Pancreas (tissue), 10 donors: ENCODE measurements around the gene CORO6. TPM values are rescaled to one million over a fixed set of nuclear protein-coding genes. Genes with fewer than 3 reads are reported as not detected.

ENCODE experiments used
- ATAC-seq, 4 donors: fragments of 200-7000 bp; cut with Tn5 transposase; one replicate each; pipeline versions ENCODE4 v1.8.0 to v1.9.1; 2020; ENCODE audit warnings: mild to moderate bottlenecking in 4 of 4, moderate library complexity in 4 of 4
- DNase-seq, 6 donors: peaks; one replicate each; pipeline ENCODE4 v3.0.0-alpha.2; 2020
- FAIRE-seq: peaks from 2 replicates; lab custom pipeline; 2012; peaks lifted over from hg19 to GRCh38; lab: Jason Lieb, UNC
- H3K27ac ChIP-seq, 4 donors: fragments of 200-600 bp; sonication (generic); 1 replicate in 3 of 4; 2 replicates in 1 of 4; pipeline versions ENCODE4 v1.5.0 to v1.8.0; 2020
- H3K27me3 ChIP-seq, 4 donors: fragments of 200-600 bp; one replicate each; pipeline ENCODE4 v1.8.0; 2021
- H3K36me3 ChIP-seq, 3 donors: fragments of 200-600 bp; sonication (generic) in 1 of 3; one replicate each; pipeline versions ENCODE4 v1.5.0 to v1.8.0; 2020 to 2021
- H3K4me1 ChIP-seq, 3 donors: fragments of 200-600 bp; one replicate each; pipeline ENCODE4 v1.8.0; 2021
- H3K4me3 ChIP-seq, 4 donors: fragments of 200-600 bp; sonication (generic) in 2 of 4; one replicate each; pipeline versions ENCODE4 v1.5.0 to v1.8.0; 2020 to 2021
- H3K9me3 ChIP-seq, 4 donors: fragments of 200-600 bp; one replicate each; pipeline ENCODE4 v1.8.0; 2021
- CTCF ChIP-seq, 4 donors: fragments of 200-600 bp; sonication (generic) in 3 of 4; IDR thresholded peaks; one replicate each; pipeline versions ENCODE4 v1.5.0 to v1.8.0; 2021; ENCODE audit warnings: antibody characterized with exemption in 4 of 4
- WGBS, 2 donors: extraction: QIAGEN DNeasy Blood & Tissue Kit; methylation state at CpG; one replicate each; pipeline ENCODE4 v1.1.7; 2013; 5-methylcytosine and 5-hydroxymethylcytosine counted together
- intact Hi-C, 3 donors: fragments of 100-400 bp; cut with DNase I; formaldehyde crosslinking; loops; one replicate each; pipeline versions ENCODE4 v1.11.1 to v1.14.2; 2022
- polyA plus RNA-seq, 2 donors: library from polyadenylated mRNA; stranded (reverse); fragments of 200-250 nt; gene quantifications; one replicate each; pipeline ENCODE4 v1.2.3, GENCODE V29; 2013
- total RNA-seq, 6 donors: library from RNA; stranded (reverse); fragmentation: NEBNext Ultra II Directional in 4 of 6; extraction: Animal tissue kit (Norgen Biotek cat#: 25700) in 4 of 6; gene quantifications; one replicate each; pipeline versions ENCODE4 v1.2.1 to v1.2.4, GENCODE V29; 2021 to 2023
- donor health status: healthy with polysubstance abuse.
- donor health status: DM: no; HTN: no; CAD: no; lungs with moderate emphysema.
- donor health status: DM: no; HTN: no; CAD: no.
- donor health status: control.
- donor health status: control.
- donor health status: Bipolar disorder and iron deficiency.
- donor health status: DM: yes; HTN: yes; CAD: no.
- donor health status: DM: no; HTN: no; CAD: no.
- donor health status: DM: no; HTN: no; CAD: no.
- donor health status: DM: yes; HTN: yes; CAD: no.

CORO6 gene
- 1 to 10 TPM in 1 of 6 donors, under 1 TPM in 5; 0.20 to 1.9 (median 0.53) TPM for total RNA-seq
- 1 to 10 TPM; 3.7 to 4.4 TPM for polyA plus RNA-seq

- WGBS, 2 donors = 8 to 9% methylated on average over 68 to 77 of the region's 77 CpGs
- DNase-seq = peak in 5 of 6 donors; percentile 19 to 80 (median 56)
- H3K4me3 ChIP-seq = peak within 1 kb of the TSS; percentile 20 to 63 (median 44)
These were observed at the start of gene CORO6 for GRCh38 chr17:29622337-29623282. Gene CORO6 (minus strand): TSS chr17:29622912. CDS start chr17:29621421, 1,491 bp downstream.

GRCh38 chr17:29671661-29672060 is 48.9 kb upstream of the CORO6 start:
- FAIRE-seq (no peak), DNase-seq (no peak)
- H3K36me3 ChIP-seq = peaks cover 0 to 10% (median 0%) of the 10 kb centered on the region in 3 donors

More at GRCh38 chr17:29622337-29623282, at the start of gene CORO6:
- Histone ChIP-seq H3K9me3 (no peaks in the 10 kb centered on the region), H3K27me3 (no peaks in the 10 kb centered on the region), H3K27ac (no peak within 1 kb of the TSS), H3K36me3 (no peaks in the 10 kb centered on the region), H3K4me1 (peaks cover 0 to 14% (median 3%) of the 10 kb centered on the region in 3 donors)
- FAIRE-seq (no peak), ATAC-seq (peak; percentile 27 to 76 (median 70))
- TF ChIP-seq CTCF (IDR thresholded peaks at IDR 0.05) = no peak
- intact Hi-C loops = no loop called here

DNA sequence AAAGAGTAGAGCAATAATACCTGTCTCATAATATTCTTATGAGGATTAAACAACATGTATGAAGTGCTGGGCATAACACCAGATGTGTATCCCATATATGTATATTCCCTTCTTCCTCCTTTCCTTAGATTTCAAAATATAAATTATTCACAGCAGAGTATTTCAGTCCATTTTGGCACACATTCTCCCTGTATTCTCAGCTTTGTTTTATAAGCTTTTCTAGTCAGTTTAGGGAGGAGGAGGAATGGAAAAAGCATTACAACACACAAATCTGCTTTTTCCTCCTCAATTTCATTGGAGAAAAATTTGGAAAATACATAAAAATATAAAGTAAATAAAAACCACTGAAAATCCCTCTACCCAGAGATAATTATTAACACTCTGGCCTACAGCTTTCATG is 46.6 kb upstream of the CORO6 start:
- FAIRE-seq (no peak), ATAC-seq (no peak), DNase-seq (no peak)
- no peaks in the 10 kb centered on the region for H3K9me3 ChIP-seq
- no peaks in the 10 kb centered on the region for H3K4me1 ChIP-seq
- peaks cover 0 to 19% (median 0%) of the 10 kb centered on the region in 3 donors for H3K36me3 ChIP-seq
- no peak overlapping the region for H3K27ac ChIP-seq
- no peaks in the 10 kb centered on the region for H3K27me3 ChIP-seq
- TF ChIP-seq CTCF (IDR thresholded peaks at IDR 0.05) = no peak
- no peak overlapping the region for H3K4me3 ChIP-seq
- intact Hi-C loops = no loop called here

More at GRCh38 chr17:29671661-29672060, 48.9 kb upstream of the CORO6 start:
- intact Hi-C loops = no loop called here
- no peak for TF ChIP-seq CTCF (IDR thresholded peaks at IDR 0.05)
- Histone ChIP-seq H3K4me3 (no peak overlapping the region), H3K4me1 (no peaks in the 10 kb centered on the region), H3K9me3 (no peaks in the 10 kb centered on the region), H3K27me3 (no peaks in the 10 kb centered on the region), H3K27ac (no peak overlapping the region)
- 91 to 93% methylated on average over 5 of the region's 5 CpGs for WGBS, 2 donors
- ATAC-seq = no peak

DNA sequence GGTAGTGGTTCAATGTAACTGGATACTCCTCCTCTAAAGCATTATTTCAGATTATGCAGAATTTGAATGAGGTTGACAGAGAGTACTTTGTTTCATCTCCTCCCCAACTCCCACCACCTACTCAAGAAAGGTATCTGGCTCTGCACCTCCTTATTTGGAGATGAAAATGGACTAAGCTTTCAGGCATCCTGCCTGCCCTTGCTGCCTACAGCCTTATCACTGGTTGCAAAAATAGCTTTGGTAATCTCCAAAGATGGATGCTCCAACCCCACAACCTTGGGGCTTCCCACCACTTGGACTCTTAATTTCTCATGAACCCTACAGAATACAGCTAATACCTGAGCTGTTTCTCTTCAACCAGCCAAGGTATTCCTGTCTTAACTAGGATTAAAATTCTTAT is 45.3 kb upstream of the CORO6 start:
- DNase-seq (no peak), ATAC-seq (no peak), FAIRE-seq (no peak)
- H3K27me3 ChIP-seq = no peaks in the 10 kb centered on the region
- no peaks in the 10 kb centered on the region for H3K9me3 ChIP-seq
- peaks cover 0 to 25% (median 0%) of the 10 kb centered on the region in 3 donors for H3K36me3 ChIP-seq
- H3K27ac ChIP-seq = no peak overlapping the region
- TF ChIP-seq CTCF (IDR thresholded peaks at IDR 0.05) = no peak
- H3K4me1 ChIP-seq = no peaks in the 10 kb centered on the region
- H3K4me3 ChIP-seq = no peak overlapping the region
- intact Hi-C loops = no loop called here

GRCh38 chr17:29665481-29665810 is 42.7 kb upstream of the CORO6 start:
- DNase-seq = no peak
- WGBS, 2 donors = 34 to 44% methylated on average over 1 of the region's 1 CpG
- no peak overlapping the region for H3K27ac ChIP-seq
- no peaks in the 10 kb centered on the region for H3K4me1 ChIP-seq
- no peak overlapping the region for H3K4me3 ChIP-seq
- H3K36me3 ChIP-seq = peaks cover 0 to 14% (median 0%) of the 10 kb centered on the region in 3 donors
- peak in 1 of 4 donors; percentile 30 for ATAC-seq
- no peak for FAIRE-seq
- no peaks in the 10 kb centered on the region for H3K9me3 ChIP-seq
- H3K27me3 ChIP-seq = no peaks in the 10 kb centered on the region
- TF ChIP-seq CTCF (IDR thresholded peaks at IDR 0.05) = no peak
- intact Hi-C loops = no loop called here
